HepG2 (cell line): ENCODE results near the gene RPTOR. TPM values are rescaled to one million over a fixed set of nuclear protein-coding genes. Genes with fewer than 3 reads are reported as not detected.
A peak's percentile ranks its signal among the peaks of the same experiment; 100 is the strongest.

Experiments
- NFE2 ChIP-seq: sonication (generic); formaldehyde crosslinking; IDR thresholded peaks from 2 replicates; pipeline ENCODE4 v1.4.0; 2020; ENCODE audit warnings: missing genetic modification reagents
- NFKB2 ChIP-seq: sonication (generic); formaldehyde crosslinking; IDR thresholded peaks from 2 replicates; pipeline ENCODE4 v1.4.0; 2020; ENCODE audit warnings: missing genetic modification reagents, borderline replicate concordance
- NR2F1 ChIP-seq, 2 experiments: fragments of 450-650 bp in 1 of 2; formaldehyde crosslinking in 1 of 2; IDR thresholded peaks; 2 replicates each; pipeline versions ENCODE4 v1.5.0 to v1.6.1; 2016 to 2020; ENCODE audit warnings: mild to moderate bottlenecking in 1 of 2, missing compliant biosample characterization in 1 of 2, missing genetic modification reagents in 1 of 2, moderate library complexity in 1 of 2
- PAX8 ChIP-seq: sonication (generic); formaldehyde crosslinking; IDR thresholded peaks from 2 replicates; pipeline ENCODE4 v1.8.0; 2022; ENCODE audit warnings: mild to moderate bottlenecking, missing genetic modification reagents, borderline replicate concordance
- RAD51 ChIP-seq: fragments of 450-650 bp; IDR thresholded peaks from 2 replicates; pipeline ENCODE4 v1.6.1; 2016; ENCODE audit warnings: borderline replicate concordance
- RCOR2 ChIP-seq: IDR thresholded peaks from 2 replicates; pipeline ENCODE4 v1.6.1; 2016; ENCODE audit warnings: missing biosample characterization, missing genetic modification reagents
- SALL1 ChIP-seq: sonication (generic); formaldehyde crosslinking; IDR thresholded peaks from 2 replicates; pipeline ENCODE4 v1.8.0; 2022; ENCODE audit warnings: mild to moderate bottlenecking, missing genetic modification reagents
- SNAPC2 ChIP-seq: sonication (generic); formaldehyde crosslinking; IDR thresholded peaks from 2 replicates; pipeline ENCODE4 v1.8.1; 2022; ENCODE audit warnings: mild to moderate bottlenecking, missing genetic modification reagents
- YEATS4 ChIP-seq: sonication (generic); formaldehyde crosslinking; IDR thresholded peaks from 2 replicates; pipeline ENCODE4 v1.4.0; 2020; ENCODE audit warnings: missing genetic modification reagents, borderline replicate concordance
- ZNF121 ChIP-seq: sonication (generic); formaldehyde crosslinking; IDR thresholded peaks from 2 replicates; pipeline ENCODE4 v1.5.0; 2020; ENCODE audit warnings: mild to moderate bottlenecking, missing genetic modification reagents
- ZNF234 ChIP-seq: sonication (generic); formaldehyde crosslinking; conservative IDR thresholded peaks from 2 replicates; pipeline ENCODE4 v1.5.1; 2020; ENCODE audit warnings: mild to moderate bottlenecking, missing genetic modification reagents
- ZNF33A ChIP-seq: sonication (generic); formaldehyde crosslinking; IDR thresholded peaks from 2 replicates; pipeline ENCODE4 v1.5.1; 2020; ENCODE audit warnings: missing genetic modification reagents, mild to moderate bottlenecking, moderate library complexity, borderline replicate concordance
- ZSCAN12 ChIP-seq: sonication (generic); formaldehyde crosslinking; IDR thresholded peaks from 2 replicates; pipeline ENCODE4 v1.9.0; 2021; ENCODE audit warnings: mild to moderate bottlenecking, missing genetic modification reagents
- polyA plus RNA-seq, 8 experiments: library from polyadenylated mRNA; depleted of rRNA in 3 of 8; stranded (reverse) in 7 of 8; unstranded in 1 of 8; fragments of >200 nt; fragmentation: Illumina TruSeq in 4 of 8; extraction: Trizol in 4 of 8; gene quantifications; 2 replicates each; pipeline versions ENCODE4 v1.2.1 to v1.2.3, GENCODE V29; 2011 to 2016; ENCODE audit warnings: low read depth in 4 of 8, missing spikeins in 1 of 8, mixed read lengths in 1 of 8; ENCODE audit not compliant: insufficient read depth in 1 of 8
- total RNA-seq, 5 experiments: library from RNA; depleted of rRNA; stranded (reverse); fragments of >200 nt; fragmentation: Illumina TruSeq; extraction: Trizol; gene quantifications; 2 replicates each; pipeline ENCODE4 v1.2.3, GENCODE V29; 2016; ENCODE audit warnings: low read depth in 1 of 5
- TF ChIP-seq, protein P1 (sequence below): sonication (generic); formaldehyde crosslinking; IDR thresholded peaks from 2 replicates; pipeline ENCODE4 v1.4.0; 2020; ENCODE audit warnings: missing genetic modification reagents
- TF ChIP-seq, protein P2 (sequence below): fragments of 450-650 bp; IDR thresholded peaks from 2 replicates; pipeline ENCODE4 v1.6.1; 2017
- TF ChIP-seq, protein P3 (sequence below): sonication (generic); formaldehyde crosslinking; IDR thresholded peaks from 2 replicates; pipeline ENCODE4 v1.4.0; 2020; ENCODE audit warnings: missing genetic modification reagents
- TF ChIP-seq, protein P4 (sequence below): IDR thresholded peaks from 2 replicates; pipeline ENCODE4 v1.6.1; 2016; ENCODE audit warnings: mild to moderate bottlenecking

The RPTOR gene
- total and polyA plus RNA-seq, 2 of the 13 experiments (the other 11 are each of a cell fraction or from before 2014, with no cell fraction given) = 6.6 to 25.3 TPM

DNA sequence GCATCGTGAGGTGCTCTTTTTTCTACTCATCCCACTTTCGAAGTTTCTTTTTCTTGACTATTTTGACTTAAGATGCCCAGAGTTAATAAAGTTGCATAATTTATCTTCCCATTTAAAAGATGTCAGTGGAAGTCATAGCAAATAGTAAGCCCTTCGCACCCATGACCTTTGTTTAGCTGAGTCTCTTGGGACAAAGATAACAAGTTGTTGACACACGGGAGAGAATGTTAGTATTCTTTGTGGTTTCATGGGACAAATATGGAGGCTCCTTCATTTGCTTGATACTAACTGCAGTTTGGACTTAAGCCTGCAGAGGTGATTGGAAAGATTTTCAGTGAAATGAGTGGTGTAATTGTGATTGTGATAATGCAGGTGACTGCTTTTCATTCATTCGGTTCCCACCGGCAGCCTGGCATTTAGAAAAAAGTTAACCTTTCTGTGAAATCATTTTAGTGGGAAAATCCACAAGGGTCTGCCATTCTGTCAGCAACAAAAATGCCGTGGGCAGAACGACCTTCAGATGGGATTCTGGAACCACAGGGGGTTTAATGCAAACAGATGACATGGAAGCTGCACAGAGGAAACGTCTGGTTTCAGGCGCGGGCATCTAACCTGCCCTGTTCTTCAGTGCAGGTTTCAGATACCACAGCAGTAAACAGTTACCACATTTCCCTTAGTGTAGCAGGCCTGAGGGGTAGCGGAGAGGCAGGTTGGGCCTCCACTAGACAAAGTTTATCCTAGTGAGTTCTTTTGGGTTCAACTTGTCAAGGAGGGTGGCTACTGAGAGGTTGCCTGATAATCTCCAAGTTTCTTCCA is 123.0 kb downstream of the RPTOR start (continued):
- TF ChIP-seq, protein P1, sequence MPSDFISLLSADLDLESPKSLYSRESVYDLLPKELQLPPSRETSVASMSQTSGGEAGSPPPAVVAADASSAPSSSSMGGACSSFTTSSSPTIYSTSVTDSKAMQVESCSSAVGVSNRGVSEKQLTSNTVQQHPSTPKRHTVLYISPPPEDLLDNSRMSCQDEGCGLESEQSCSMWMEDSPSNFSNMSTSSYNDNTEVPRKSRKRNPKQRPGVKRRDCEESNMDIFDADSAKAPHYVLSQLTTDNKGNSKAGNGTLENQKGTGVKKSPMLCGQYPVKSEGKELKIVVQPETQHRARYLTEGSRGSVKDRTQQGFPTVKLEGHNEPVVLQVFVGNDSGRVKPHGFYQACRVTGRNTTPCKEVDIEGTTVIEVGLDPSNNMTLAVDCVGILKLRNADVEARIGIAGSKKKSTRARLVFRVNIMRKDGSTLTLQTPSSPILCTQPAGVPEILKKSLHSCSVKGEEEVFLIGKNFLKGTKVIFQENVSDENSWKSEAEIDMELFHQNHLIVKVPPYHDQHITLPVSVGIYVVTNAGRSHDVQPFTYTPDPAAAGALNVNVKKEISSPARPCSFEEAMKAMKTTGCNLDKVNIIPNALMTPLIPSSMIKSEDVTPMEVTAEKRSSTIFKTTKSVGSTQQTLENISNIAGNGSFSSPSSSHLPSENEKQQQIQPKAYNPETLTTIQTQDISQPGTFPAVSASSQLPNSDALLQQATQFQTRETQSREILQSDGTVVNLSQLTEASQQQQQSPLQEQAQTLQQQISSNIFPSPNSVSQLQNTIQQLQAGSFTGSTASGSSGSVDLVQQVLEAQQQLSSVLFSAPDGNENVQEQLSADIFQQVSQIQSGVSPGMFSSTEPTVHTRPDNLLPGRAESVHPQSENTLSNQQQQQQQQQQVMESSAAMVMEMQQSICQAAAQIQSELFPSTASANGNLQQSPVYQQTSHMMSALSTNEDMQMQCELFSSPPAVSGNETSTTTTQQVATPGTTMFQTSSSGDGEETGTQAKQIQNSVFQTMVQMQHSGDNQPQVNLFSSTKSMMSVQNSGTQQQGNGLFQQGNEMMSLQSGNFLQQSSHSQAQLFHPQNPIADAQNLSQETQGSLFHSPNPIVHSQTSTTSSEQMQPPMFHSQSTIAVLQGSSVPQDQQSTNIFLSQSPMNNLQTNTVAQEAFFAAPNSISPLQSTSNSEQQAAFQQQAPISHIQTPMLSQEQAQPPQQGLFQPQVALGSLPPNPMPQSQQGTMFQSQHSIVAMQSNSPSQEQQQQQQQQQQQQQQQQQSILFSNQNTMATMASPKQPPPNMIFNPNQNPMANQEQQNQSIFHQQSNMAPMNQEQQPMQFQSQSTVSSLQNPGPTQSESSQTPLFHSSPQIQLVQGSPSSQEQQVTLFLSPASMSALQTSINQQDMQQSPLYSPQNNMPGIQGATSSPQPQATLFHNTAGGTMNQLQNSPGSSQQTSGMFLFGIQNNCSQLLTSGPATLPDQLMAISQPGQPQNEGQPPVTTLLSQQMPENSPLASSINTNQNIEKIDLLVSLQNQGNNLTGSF (CRISPR knock-in tag) = no peak
- TF ChIP-seq NFKB2 (CRISPR knock-in tag) (no peak), ZNF234 (CRISPR knock-in tag) (no peak), RCOR2 (CRISPR knock-in tag) (peak; percentile 90), ZNF121 (CRISPR knock-in tag) (no peak), NR2F1 (CRISPR knock-in tag; IDR thresholded peaks at IDR 0.05) (peak; percentile 73 to 89), SALL1 (CRISPR knock-in tag) (peak; percentile 40; the same call in 1 of the 2 replicates), RAD51 (no peak), ZSCAN12 (CRISPR knock-in tag) (no peak), NFE2 (CRISPR knock-in tag) (no peak), SNAPC2 (CRISPR knock-in tag) (peak; percentile 49; the same call in 1 of the 2 replicates), PAX8 (CRISPR knock-in tag) (no peak), ZNF33A (CRISPR knock-in tag) (no peak), YEATS4 (no peak)
- TF ChIP-seq, protein P2, sequence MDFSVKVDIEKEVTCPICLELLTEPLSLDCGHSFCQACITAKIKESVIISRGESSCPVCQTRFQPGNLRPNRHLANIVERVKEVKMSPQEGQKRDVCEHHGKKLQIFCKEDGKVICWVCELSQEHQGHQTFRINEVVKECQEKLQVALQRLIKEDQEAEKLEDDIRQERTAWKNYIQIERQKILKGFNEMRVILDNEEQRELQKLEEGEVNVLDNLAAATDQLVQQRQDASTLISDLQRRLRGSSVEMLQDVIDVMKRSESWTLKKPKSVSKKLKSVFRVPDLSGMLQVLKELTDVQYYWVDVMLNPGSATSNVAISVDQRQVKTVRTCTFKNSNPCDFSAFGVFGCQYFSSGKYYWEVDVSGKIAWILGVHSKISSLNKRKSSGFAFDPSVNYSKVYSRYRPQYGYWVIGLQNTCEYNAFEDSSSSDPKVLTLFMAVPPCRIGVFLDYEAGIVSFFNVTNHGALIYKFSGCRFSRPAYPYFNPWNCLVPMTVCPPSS = no peak
- TF ChIP-seq, protein P3, sequence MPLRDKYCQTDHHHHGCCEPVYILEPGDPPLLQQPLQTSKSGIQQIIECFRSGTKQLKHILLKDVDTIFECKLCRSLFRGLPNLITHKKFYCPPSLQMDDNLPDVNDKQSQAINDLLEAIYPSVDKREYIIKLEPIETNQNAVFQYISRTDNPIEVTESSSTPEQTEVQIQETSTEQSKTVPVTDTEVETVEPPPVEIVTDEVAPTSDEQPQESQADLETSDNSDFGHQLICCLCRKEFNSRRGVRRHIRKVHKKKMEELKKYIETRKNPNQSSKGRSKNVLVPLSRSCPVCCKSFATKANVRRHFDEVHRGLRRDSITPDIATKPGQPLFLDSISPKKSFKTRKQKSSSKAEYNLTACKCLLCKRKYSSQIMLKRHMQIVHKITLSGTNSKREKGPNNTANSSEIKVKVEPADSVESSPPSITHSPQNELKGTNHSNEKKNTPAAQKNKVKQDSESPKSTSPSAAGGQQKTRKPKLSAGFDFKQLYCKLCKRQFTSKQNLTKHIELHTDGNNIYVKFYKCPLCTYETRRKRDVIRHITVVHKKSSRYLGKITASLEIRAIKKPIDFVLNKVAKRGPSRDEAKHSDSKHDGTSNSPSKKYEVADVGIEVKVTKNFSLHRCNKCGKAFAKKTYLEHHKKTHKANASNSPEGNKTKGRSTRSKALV (CRISPR knock-in tag) = no peak
- TF ChIP-seq, protein P4, sequence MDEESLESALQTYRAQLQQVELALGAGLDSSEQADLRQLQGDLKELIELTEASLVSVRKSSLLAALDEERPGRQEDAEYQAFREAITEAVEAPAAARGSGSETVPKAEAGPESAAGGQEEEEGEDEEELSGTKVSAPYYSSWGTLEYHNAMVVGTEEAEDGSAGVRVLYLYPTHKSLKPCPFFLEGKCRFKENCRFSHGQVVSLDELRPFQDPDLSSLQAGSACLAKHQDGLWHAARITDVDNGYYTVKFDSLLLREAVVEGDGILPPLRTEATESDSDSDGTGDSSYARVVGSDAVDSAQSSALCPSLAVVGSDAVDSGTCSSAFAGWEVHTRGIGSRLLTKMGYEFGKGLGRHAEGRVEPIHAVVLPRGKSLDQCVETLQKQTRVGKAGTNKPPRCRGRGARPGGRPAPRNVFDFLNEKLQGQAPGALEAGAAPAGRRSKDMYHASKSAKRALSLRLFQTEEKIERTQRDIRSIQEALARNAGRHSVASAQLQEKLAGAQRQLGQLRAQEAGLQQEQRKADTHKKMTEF (CRISPR knock-in tag) = peak; percentile 81; the same call in 1 of the 2 replicates
